Measurements from ENCODE around the gene NCAPG2. TPM values are rescaled to one million over a fixed set of nuclear protein-coding genes. Genes with fewer than 3 reads are reported as not detected.

Gene NCAPG2
- total RNA-seq, 1 experiment from 2014 or later = 99.4 TPM

DNA sequence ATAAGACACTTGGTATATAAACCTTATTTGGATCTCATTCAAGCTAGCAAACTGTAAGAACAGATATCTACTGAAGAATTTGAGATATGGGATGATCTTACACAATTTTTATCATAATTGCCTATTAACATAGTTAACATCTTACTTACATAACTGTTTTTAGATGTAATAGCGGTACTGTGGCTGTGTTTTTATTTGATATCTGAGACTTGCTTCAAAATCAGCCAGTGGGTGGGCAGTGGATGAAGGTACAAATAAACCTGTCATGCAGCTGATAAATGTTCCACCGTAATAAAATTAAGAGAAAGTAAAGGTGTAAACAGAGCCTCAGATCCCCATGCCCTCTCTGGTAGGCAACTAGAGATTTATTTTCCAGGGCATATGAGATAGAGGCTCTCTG, 88.6 kb downstream of the NCAPG2 start:
- TF ChIP-seq CTCF (conservative IDR thresholded peaks at IDR 0.05) = no peak
- no peak overlapping the region for H3K4me3 Mint-ChIP-seq
- Histone ChIP-seq H3K27me3 (ENCODE audit: insufficient read depth, low read length) (no peaks in the 10 kb centered on the region), H2AK5ac (ENCODE audit: insufficient read length, low read length) (no peak overlapping the region), H3K56ac (ENCODE audit: insufficient read length, low read depth, low read length) (no peak overlapping the region), H3K23ac (ENCODE audit: insufficient read length, low read depth, low read length) (no peak overlapping the region), H3K4ac (ENCODE audit: low read depth, low read length) (no peak overlapping the region), H4K20me1 (ENCODE audit: control insufficient read depth, insufficient read depth, insufficient read length) (no peaks in the 10 kb centered on the region), H4K8ac (replicated peaks; ENCODE audit: insufficient read length, low read depth, low read length) (no peak overlapping the region), H3K4me2 (ENCODE audit: insufficient read depth, insufficient read length, low read length) (no peak overlapping the region), H3K23me2 (ENCODE audit: insufficient read length, low read depth, low read length, poor library complexity, severe bottlenecking) (no peaks in the 10 kb centered on the region), H2BK5ac (ENCODE audit: insufficient read length, low read length) (no peak overlapping the region), H3K9me3 (ENCODE audit: control insufficient read depth, low read depth, low read length) (no peaks in the 10 kb centered on the region), H2AFZ (ENCODE audit: low read length) (no peak overlapping the region), H2BK12ac (ENCODE audit: insufficient read length, low read depth, low read length) (no peak overlapping the region), H3K79me1 (ENCODE audit: insufficient read depth, low read depth, low read length, poor library complexity, severe bottlenecking) (no peaks in the 10 kb centered on the region), H3K27ac (ENCODE audit: insufficient read length, low read depth, low read length) (no peak overlapping the region), H3T11ph (ENCODE audit: low read length) (no peak overlapping the region), H3K9ac (ENCODE audit: extremely low read depth, insufficient read length, low read length) (no peak overlapping the region), H2BK20ac (ENCODE audit: low read depth, low read length, poor library complexity, severe bottlenecking) (no peak overlapping the region), H3K14ac (ENCODE audit: insufficient read depth, low read length) (no peak overlapping the region), H4K5ac (ENCODE audit: insufficient read length, low read depth, low read length) (no peak overlapping the region), H2BK15ac (ENCODE audit: low read depth, low read length) (no peak overlapping the region), H3K79me2 (ENCODE audit: insufficient read depth, low read length) (no peaks in the 10 kb centered on the region), H4K91ac (ENCODE audit: insufficient read length, low read depth, low read length) (no peak overlapping the region), H3K18ac (ENCODE audit: insufficient read length, low read depth, low read length) (no peak overlapping the region), H3K4me1 (ENCODE audit: insufficient read depth, low read length) (peaks cover 8% of the 10 kb centered on the region), H2BK120ac (ENCODE audit: low read depth, low read length, poor library complexity, severe bottlenecking) (no peak overlapping the region)
- H3K36me3 Mint-ChIP-seq (ENCODE audit: insufficient read depth in 1 of 3, low read depth in 3 of 3) = peaks cover 0 to 14% (median 11%) of the 10 kb centered on the region in 3 experiments; a peak in 6 of 7 replicates
- H3K27ac Mint-ChIP-seq = peak overlapping the region in 1 of 3 experiments; percentile 75; a peak in 2 of 7 replicates
- WGBS (ENCODE audit: extremely low coverage, insufficient read length, low lambda C conversion rate) = no CpG with 5 or more reads among the region's 2 CpGs
- H3K9me3 Mint-ChIP-seq = no peaks in the 10 kb centered on the region
- H3K4me1 Mint-ChIP-seq = peaks cover 35 to 39% of the 10 kb centered on the region in 2 experiments
- no peaks in the 10 kb centered on the region for H3K27me3 Mint-ChIP-seq (ENCODE audit: low read depth)
- DNase-seq = no peak
